ENCODE results near the gene SCN5A.
"Not testable (repeated sequence)": the region's sequence is repeated elsewhere in the genome, so short reads cannot be mapped to it uniquely, and the experiment has no call there.

The SCN5A gene

GRCh38 chr3:38578551-38578950 is 70.9 kb downstream of the SCN5A start:
- DNase-seq (ENCODE audit: low read depth): no peak

GRCh38 chr3:38578081-38578475 is 71.4 kb downstream of the SCN5A start:
- DNase-seq (ENCODE audit: low read depth): no peak

- no peak for DNase-seq (ENCODE audit: low read depth)
Measured at GRCh38 chr3:38577371-38578080, 72.0 kb downstream of the SCN5A start.

GRCh38 chr3:38576526-38577370 is 72.7 kb downstream of the SCN5A start:
- no peak for DNase-seq (ENCODE audit: low read depth)

- no peak for DNase-seq (ENCODE audit: low read depth)
Measured at GRCh38 chr3:38576131-38576525, 73.4 kb downstream of the SCN5A start.

- no peak for DNase-seq (ENCODE audit: low read depth)
Measured at GRCh38 chr3:38575279-38575843, 74.1 kb downstream of the SCN5A start.

- no peak for DNase-seq (ENCODE audit: low read depth)
Measured at GRCh38 chr3:38574411-38575278, 74.8 kb downstream of the SCN5A start.

GRCh38 chr3:38573556-38573955 is 75.9 kb downstream of the SCN5A start:
- DNase-seq (ENCODE audit: low read depth): no peak

- no peak for DNase-seq (ENCODE audit: low read depth)
Measured at GRCh38 chr3:38573111-38573510, 76.4 kb downstream of the SCN5A start.

- DNase-seq (ENCODE audit: low read depth): no peak
Measured at GRCh38 chr3:38567498-38567897, 82.0 kb downstream of the SCN5A start.

- DNase-seq (ENCODE audit: low read depth): not testable (repeated sequence)
Measured at GRCh38 chr3:38566794-38567193, 82.7 kb downstream of the SCN5A start.

GRCh38 chr3:38566215-38566528 is 83.3 kb downstream of the SCN5A start:
- no peak for DNase-seq (ENCODE audit: low read depth)

GRCh38 chr3:38565339-38566214 is 83.9 kb downstream of the SCN5A start:
- no peak for DNase-seq (ENCODE audit: low read depth)

- DNase-seq (ENCODE audit: low read depth): no peak
Measured at GRCh38 chr3:38564631-38565338, 84.7 kb downstream of the SCN5A start.

- DNase-seq (ENCODE audit: low read depth): no peak
Measured at GRCh38 chr3:38563886-38564270, 85.6 kb downstream of the SCN5A start.

GRCh38 chr3:38563070-38563885 is 86.2 kb downstream of the SCN5A start:
- no peak for DNase-seq (ENCODE audit: low read depth)

GRCh38 chr3:38562467-38562925 is 87.0 kb downstream of the SCN5A start:
- no peak for DNase-seq (ENCODE audit: low read depth)

GRCh38 chr3:38561746-38562466 is 87.6 kb downstream of the SCN5A start:
- no peak for DNase-seq (ENCODE audit: low read depth)

All from stromal cell of bone marrow (primary cell).